Activated CD4-positive, alpha-beta T cell treated with anti-CD3 and anti-CD28 coated beads, Interleukin-2, Interleukin-6, amounts not matched to agents 100 ng/mL and 50 ng/mL, durations not matched to agents 16 hours and 8 hours (primary cell): ENCODE results near the gene MEGF11.
"Not testable (repeated sequence)": the region's sequence is repeated elsewhere in the genome, so short reads cannot be mapped to it uniquely, and the experiment has no call there.

Experiments
- DNase-seq: peaks from one replicate; pipeline ENCODE4 v3.0.0-alpha.2; 2020

MEGF11 gene

DNA sequence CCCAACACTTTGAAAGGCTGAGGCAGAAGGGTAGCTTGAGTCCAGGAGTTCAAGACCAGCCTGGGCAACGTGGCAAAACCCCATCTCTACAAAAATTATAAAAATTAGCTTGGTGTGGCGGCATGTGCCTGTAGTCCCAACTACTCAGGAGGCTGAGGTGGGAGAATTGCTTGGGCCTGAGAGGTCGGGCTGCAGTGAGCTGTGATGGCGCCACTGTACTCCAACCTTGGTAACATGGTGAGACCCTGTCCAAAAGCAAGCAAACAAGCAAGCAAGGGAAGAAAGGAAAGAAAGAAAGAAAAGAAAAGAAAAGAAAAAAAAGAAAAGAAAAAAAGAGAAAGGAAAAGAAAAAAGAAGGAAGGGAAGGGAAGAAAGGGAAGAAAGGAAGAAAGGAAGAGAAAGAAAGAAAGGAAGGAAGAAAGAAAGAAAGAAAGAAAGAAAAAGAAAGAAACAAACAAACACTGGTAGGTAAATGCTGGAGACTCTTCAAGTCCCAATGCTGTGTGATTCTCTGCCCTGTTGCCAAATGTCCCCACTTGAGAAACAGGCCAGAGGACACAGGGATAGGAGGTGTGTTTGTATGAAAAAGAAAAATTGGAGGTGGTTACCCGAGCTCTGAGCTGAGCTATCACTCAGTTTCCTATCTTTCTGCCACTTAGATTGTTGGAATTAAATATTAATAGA is 263.1 kb downstream of the MEGF11 start:
- no peak for DNase-seq

DNA sequence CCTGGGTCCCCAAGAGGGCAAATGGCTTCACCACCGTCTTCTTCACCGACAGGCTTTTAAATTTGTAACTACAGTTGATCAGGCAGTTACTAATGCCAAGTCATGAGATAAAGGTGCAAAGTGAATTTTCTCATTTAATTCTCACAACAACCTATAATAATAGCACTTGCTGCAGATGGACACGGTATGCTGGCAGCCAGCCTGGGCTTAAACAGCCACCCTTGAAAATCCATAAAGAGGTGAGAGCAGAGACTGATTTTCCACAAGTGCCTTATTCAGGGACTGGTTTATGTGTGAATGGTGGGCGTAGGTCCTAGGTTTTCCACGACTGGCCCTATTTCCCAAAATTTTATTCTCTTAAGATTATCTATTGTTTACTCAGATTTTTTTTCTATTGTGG is 266.4 kb downstream of the MEGF11 start:
- no peak for DNase-seq

DNA sequence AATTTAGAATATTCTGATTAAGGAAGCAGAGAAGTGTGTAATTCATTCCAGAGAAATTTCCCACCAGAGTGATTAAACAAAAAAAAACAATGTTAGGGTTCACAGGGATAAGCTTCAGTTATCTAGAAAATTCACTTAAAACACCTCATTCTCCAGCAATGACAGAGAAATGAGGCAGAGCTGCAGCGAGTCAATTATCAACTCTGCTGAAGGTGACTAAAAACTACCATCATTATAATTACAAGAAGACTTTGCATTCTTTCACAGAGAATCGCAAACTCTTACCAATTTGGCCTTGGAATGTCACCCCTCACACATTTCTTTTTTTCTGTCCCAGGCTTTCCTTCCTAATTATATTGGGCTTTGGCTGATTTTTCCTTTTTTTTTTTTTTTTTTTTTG is 267.1 kb downstream of the MEGF11 start:
- no peak for DNase-seq

DNA sequence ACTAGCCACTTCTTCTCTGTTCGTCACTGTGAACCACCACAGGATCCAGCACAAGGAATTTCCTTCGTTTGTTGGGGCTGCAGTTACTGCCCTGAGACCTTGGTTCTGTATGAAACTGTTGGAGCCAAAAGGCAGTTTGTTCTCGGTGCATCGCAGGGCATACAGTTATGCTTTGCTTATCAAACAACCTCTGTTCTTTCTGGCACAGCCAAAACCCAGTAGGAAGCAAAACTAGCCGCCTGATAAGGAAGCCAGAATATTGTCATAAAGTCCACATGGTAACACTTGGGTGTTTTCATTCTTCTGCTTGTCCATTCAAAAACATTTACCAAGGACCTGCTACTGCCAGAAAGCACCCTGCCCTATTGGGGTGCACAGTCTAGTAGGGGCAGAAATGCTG is 268.2 kb downstream of the MEGF11 start:
- DNase-seq, result no peak

DNA sequence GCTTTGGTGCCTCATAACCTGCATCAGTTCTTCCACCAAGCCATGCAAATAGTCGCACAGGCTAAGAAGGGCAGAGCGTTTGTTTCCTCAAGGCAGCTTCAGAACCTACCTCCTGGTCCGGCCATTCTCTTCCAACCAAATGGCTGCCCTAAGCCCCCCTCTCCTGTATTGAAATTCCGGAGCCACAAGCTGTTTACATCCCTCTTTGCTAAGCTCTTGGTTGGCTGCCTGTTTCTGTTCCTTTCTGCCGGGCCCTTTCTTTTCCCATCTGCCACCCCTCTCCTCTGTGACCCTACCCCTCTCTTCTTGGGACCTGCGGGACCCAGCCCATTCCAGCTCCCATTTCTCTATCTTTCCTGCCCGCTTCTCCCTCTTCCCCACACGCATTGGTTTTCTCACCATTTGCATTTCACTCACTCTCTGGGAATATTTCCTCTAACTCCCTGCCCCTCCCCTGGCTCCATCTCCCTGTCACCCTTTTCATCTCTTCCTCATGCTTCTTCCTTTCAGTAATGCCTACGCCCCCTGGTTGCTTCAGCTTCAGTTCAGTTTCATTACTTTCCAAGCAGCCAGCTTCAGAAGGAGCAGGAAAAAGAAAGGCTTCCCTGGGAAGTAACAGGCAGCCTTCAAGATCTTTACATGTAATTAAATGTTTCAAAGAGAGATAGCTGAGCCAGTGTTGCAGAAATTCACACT is 270.8 kb downstream of the MEGF11 start:
- DNase-seq, result no peak

DNA sequence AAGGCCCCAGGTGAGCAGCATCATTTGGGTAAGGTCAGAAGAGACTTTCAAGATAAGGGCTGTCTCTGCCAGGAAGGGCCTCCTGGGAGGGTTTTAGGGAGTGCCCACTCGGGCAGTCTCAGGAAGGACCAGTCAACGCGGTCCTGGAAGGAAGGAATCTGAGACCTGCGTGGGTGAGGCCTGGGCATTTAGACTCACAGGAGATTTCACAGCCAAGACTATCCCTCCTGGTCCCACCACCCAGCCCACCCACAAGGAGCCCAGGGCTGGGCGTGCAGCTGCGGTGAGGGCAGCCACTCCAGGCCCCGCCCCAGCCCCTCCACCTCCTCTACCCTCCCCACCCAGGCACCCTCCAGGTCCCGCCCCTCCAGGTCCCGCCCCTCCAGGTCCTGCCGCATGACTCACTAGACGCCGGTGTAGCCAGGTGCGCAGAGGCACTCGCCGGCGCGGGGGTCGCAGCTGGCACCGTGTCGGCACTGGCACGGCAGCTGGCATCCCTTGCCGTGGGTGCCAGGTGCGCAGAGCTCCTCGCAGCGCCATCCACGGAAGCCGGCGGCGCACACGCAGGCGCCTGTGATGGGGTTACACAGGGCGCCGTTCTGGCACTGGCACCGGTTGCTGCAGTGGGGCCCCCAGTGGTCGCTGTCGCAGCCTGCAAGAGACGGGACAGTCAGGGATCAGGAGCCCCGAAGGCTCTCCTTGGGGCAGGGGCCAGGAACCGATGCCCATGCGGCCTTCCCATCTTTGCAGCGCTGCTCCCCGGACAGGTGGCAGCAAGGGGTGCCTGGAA is 271.5 kb downstream of the MEGF11 start:
- peak; percentile 25 for DNase-seq

DNA sequence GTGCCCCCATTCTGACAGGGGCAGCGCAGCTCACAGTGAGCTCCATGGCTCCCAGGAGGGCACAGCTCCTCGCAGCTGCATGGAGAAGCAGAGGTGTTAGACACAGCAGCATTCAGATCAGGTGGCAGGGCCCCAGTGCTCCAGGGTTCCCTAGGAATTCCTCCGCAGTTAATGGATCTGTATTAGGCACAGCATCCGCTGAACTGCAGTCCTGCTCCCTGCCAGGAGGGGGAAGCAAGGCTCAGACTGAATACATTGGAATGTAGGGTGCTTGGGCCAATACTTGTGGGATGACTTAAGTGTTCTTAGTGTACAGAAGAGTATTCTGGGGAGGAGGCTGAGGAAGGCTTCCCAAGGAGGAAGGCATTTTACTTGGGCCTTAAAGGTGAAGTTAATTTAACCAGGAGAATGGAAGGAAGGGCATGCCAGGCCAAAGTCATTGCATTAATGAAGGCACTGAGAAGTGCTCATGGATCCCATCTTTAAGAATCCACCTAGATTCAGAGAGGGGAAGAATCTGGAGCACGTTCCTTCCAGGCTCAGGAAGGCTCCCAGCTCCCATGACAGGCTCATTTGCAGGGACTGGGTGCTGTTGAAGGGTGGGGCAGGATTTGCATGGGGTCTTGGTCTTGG is 272.6 kb downstream of the MEGF11 start:
- DNase-seq, result peak; percentile 31

DNA sequence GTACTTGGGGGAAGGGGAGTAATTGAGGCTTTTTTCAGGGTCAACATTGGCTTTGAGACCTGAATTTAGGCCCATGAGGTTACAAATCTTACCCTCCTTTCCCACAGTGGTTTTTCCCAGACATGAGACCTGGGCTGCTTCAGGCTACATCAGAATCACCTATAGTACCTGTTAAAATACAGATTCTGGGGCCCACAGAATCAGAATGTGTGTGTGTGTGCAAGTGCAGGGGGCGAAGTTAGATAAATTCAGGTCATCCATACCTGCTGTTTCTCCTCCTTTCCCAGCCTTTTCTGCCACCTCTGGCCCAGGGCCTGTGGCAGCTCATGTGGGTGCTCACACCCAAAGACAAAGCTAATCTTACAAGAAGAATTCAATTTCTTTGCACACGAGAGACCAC is 273.7 kb downstream of the MEGF11 start:
- DNase-seq, result no peak

DNA sequence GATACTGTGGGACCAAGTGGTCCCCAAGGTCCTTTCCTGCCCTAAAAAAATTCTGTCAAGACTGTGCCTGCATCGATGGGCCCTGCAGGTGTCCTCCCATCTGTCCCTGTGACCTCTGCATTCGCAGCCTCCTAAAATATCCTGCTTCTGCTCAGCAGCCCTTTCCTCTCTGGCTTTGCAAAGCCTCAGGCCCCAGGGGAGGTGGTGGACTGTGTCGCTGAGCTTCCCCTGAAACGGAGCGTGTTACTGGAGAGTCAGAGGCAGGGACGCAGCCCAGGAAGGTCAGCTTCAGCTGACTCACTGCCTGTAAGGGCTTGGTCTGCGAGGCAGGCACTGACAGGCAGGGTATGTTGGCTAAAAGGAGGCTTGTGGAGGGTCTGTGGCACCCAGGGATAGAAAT is 274.2 kb downstream of the MEGF11 start:
- no peak for DNase-seq

DNA sequence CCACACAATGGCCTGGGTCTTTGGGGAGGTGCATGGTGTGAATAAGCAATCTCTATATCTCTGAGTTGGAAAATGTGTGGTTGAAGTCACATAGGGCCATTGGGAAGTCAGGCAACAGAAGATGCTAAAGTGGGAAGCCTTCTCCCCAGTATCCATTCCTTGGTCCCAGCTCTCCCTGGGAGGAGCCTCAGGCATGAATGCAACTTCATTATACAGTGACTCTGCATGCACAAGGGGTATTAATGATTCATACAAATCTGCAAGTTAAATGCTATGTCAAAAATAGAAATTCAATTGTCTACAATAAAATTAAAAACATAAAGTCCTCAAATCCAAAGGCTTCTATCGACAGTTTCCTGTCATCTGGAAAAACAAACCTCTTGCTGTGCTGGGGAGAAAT is 275.4 kb downstream of the MEGF11 start:
- no peak for DNase-seq

DNA sequence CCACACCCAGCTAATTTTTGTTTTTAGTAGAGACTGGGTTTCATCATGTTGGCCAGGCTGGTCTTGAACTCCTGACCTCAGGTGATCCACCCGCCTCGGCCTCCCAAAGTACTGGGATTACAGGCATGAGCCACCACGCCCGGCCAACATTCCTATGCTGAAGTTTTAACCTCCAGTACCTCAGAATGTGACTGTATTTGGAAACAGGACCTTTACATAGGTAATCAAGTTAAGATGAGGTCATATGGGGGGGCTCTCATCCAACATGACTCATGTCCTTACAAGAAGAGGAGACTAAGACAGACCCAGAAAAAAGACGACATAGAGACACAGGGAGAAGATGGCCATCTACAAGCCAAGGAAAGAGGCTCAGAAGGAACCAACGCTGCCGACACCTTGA is 277.4 kb downstream of the MEGF11 start:
- not testable (repeated sequence) for DNase-seq

DNA sequence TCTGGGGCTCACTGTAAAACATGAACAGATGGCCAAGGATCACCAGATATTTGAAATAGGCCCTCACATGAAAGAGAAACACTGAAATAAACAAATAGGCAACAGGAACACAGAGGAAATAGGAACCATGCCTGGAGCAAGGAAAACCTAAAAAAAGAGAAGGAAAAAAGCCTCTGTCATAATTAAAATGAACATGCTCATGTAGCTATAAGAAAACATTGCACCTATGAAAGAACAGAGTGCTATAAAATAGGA is 281.9 kb downstream of the MEGF11 start:
- no peak for DNase-seq

DNA sequence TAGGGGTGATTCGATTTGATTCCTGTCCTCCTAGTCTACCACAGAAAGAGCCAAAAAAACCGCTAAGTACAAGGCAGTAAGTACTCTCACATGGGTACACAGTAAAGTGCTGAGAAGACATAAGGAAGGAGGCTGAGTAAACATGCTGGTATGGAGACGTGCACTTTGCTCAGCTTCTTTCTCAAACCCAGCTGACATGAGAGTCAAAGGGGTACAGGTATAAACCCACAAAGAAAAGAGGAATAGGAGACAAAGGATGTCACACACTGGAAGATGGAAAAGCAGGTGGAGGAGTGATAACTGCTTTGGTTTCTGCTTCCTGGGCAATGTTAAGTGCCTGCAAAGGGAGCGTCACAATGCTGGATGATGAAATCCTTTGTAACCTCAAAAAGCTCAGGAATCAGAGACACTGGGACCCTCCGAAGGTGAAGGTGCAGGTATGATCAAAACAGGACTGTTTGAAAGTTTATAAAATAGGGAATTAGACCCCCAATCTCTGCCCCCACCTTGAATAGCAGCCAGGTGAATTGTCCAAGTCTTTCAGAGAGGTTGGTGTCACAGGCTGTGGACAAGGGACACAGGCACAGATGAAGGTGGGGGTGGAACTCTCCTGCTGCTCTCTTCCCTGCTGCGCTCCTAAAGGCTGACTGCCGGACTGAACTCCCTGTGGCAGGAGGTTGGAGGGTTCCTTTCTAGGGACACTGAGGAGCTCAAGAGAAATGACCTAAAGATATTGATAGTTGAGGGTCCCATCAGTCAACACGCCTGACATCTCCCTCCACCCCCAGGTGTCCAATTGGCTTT is 282.4 kb downstream of the MEGF11 start:
- no peak for DNase-seq

DNA sequence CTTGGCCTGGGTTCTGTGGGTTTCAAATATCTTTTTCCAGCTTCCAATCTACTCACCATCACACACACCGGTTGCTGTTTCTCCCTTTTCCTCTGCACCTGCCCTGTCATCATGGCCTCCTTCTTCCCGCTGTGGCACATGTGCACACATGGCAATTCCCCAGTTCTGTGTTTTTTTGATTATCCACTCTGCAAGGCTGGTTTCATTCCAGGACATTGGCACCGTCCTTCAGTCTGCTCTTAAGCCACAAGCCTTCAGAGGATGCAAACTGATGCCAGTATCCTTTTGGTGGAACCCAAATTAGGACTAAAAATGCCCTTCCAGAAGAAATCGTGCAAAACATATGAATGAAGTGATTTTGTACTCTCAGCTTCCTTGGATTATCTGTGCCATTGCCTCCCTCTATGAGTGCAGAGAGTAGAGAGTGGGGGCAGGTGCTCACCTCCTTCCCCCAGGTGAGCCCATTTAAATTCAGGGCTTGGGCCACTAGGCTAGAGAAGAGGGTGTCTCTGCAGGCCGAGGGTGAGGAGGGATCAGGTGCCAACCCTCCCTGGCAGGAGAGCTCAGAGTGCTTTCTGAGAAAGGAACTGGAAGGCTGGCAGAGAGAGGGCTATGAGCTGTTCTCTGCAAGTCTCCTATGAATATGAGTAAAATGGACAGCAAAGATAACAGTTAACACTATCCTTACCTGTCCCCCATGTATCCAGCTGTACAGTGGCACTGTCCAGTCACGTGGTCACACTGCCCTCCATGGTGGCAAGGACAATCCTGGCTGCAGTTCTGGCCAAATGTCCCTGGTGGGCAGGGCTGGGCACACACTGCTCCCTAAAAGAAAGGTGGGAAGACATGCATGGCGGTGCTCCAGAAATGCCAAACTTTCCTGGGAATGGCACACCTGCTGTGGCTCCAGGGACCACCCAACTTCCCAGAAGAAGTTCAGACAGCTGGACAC is 283.4 kb downstream of the MEGF11 start:
- DNase-seq, result no peak

DNA sequence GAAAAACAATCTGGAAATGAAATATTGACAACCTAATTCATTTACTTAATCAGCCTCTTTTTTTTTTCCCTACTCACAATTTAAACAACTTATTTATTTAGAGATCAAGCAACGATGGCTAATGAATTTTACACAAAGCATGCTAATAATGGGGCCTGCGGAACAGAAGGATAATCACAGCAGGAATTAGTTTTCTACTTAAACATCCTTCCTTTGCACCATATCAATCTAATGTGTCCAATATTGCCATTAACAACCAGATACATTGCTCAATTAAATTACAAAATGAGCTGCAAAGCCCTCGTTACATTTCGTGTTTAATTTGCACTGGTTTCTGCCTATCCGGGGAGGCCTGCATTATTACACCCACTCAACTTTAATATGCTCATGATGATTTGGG is 285.0 kb downstream of the MEGF11 start:
- no peak for DNase-seq

DNA sequence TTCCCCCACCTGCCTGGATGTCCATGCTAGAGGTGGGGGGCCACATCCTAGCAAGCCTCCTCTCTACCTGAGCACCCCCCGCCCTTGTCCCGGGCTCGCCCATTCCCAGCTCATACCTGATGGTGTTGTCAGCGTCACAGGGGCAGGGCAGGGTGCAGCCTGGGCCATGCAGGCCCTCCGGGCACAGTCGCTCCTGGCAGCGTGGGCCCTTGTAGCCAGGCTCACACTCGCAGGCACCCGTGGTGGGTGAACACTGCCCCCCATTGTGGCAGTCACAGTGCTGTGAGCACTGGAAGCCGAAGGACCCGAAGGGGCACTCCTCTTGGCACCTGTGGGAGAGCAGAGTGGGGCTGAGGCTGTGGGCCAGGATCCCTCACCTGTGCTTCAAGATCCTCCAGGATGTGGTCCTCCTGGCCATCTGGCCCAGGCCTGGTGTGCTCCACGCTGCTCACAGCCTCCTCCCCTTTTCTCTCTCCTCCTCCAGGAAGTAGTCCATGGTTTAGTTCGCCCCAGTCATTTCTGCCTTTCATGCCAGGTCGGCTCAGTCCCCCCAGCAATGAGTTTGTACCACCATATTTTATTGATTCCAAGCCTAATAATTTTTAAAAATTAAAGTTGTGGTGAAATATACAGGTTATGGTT is 288.6 kb downstream of the MEGF11 start:
- no peak for DNase-seq

DNA sequence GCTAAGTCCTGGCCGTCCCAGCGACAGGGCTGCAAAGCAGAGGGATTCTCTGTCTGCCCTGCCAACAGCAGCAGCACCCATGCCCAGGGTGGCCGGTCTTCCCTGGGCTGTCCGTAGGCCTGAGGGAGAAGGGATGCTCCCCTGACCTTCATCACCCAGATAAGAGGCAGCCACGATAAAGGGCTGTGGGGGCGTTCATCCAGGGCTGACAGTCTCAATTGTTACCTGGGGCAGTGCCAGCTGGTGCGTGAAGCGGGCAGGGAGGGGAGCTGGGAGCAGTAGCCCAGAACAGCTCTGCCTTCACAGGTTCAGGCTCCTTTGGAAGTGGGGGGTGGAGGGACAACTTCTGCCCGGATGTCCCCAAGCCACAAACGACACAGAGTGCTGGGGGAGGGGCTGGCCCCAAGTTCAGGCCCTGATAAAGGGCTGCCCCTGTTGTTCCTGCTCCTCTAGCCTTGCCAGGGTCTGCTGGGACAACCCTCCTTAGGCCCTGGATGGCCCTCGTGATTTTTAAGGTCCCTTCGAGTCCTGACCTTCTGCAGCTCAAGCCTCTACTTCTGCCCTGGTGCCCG is 289.6 kb downstream of the MEGF11 start:
- DNase-seq, result no peak

DNA sequence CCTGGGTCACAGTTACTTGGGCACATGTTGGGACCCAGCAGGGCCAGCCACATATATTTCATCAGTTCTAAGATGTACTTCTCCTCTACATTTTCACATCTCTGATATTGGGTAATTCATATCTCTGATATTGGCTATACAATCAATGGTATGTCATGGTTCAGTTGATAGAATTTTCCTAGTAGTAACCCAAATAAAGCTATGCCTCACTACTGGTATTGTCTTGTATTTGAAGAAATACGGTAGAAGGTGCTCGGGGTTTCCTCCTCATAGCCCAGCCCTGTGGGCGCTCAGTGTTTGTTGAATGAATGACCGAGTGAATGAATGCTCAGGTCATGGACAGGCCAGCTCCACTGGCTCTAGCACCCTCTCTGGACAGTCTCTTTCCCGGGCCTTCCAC is 290.2 kb downstream of the MEGF11 start:
- no peak for DNase-seq

DNA sequence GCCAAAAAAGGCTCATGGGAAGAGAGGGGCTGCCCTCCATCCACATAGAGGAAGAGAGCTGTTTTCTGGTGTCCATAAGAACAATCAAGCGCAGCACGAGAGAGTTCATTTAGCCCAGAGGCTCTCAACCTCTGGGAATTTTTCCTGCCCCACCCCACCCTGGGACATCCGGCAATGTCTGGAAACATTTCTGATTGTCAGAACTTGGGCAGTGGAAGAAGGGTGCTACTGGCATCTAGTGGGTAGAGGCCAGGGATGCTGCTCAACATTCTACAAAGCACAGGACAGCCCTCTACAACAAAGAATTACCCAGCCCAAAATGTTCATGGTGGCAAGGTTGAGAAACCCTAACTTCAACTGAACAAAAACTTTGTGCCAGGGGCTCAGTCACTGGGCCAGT is 291.4 kb downstream of the MEGF11 start:
- DNase-seq, result no peak

DNA sequence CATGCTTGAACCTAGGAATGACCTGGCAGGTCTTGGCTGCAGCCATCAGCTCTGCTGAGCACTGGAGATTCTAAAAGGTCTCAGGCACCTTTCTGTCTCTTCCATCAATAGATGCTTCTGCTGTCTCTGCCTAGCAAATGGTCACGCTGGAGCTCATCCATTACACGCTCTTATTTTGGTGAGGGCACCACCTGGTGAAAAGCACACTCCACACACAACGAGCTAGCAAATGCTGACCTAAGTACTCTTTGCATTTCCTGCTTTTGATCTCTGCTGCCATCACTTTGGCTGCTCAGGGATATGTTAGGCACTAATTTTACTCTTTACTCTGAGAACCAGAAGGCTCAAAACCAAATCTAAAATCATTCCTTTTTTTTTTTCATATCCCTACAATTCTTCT is 293.0 kb downstream of the MEGF11 start:
- DNase-seq, result no peak

DNA sequence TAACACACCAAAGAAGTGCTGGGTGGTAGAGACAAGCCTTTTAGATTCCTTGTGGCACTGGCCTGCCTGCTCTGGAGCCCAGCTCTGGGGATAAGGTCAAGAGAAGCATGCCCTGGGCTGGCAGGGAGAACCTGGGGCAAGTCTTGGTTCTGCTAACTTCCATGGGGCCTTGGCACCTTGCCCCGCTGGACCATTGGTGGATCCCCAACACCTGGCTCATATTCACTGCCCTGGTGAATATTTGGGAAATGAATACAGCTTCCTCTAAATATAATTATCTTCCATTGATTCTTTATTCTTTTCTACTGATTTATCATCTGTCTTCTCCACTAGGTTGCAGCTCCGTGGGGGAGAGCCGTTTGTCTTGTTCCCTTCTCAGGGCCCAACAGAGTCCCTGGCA is 294.7 kb downstream of the MEGF11 start:
- DNase-seq, result no peak
